Stimulated activated CD8-positive, alpha-beta memory T cell treated with anti-CD3 and anti-CD28 coated beads, Interleukin-7, amount 100 ng/mL, for 24 hours (primary cell): ENCODE measurements around the gene GTSE1.
A peak's percentile ranks its signal among the peaks of the same experiment; 100 is the strongest.

ENCODE experiments used
- DNase-seq: peaks from one replicate; pipeline ENCODE4 v3.0.0-alpha.2; 2020; ENCODE audit warnings: low read depth

The GTSE1 gene

DNA sequence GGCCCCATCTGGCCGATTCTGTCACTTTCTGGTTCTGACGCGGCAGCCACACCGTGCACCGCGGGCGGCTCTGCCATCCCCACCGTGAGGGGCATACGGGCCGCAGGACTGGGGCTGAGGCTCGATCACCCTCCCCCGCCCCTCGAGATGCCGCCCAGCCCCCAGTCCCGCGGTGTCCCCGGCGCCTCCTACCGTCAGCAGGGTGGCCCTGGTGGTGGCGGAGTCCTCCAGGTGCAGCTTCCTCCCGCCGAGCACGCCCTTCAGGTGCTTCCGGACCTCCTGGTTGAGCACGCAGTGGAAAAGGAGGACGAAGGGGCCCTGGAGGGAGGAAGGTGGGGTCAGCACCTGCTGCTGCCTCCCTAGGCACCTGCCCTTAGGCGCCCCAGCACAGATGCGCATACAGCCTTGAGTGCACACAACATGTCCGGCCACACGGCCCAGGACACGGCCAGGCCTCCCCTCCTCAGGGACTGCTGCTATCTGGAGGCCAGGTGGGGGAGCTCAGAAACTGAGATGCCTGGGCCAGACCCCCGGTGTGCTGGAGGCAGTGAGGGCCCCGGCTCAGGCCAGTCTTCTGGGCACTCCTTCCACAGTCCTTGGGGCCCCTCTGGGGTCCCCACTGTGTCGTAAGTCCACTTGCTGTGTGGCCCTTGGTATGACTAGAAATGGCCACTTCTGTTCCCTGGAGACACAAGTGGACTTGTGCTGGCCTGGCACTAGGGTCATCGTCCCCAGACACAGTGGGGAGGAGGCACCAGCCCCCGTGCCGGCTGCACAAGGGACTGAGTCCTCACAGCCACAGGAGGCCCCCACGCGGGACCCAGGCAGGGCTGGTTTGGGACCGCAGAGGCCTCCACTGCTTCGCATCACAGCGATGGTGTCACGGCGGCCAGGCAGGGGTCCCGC, 70.4 kb downstream of the GTSE1 start:
- DNase-seq, result no peak

DNA sequence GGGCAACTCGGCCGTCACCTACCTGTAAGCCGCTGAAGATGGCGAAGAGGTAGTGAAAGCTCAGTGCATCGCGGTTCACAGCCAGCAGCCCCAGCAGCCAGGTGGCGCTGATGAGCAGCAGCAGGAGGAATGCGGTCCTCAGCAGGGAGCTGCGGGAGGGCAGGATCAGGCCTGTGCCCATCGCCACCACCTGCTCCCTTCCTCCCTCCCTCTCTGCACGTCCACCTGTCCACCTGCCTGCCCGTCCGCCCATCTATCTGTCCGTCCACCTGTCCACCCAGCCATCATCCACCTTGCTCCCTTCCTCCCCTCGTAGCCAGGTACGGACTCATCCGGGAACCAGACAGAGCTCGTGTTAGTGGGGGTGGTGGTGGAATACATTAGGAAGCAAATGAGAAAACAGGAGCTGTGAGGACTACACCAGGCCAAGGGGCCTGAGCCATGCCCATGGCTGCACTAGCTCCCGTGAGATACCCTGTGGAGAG, 71.1 kb downstream of the GTSE1 start:
- DNase-seq, result peak; percentile 45

DNA sequence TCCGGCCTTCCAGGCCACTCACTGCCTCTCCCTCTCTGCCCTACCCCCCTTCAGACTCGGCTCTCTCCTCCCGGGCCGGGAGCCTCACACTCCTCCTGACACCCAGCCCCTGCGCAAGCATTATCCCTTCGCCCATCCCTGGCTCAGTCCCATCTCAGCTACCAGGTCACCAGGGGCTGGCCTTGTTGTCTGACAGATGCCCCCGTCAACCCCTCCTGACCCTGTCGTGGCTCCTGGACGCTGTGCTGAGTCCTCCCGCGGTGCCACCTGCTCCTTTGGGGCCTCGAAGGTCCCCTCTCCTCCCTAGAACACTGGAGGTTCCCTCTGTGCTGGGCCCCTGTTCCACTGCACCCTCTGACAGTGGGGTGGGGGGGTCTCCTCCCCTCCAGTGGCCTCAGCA, 71.8 kb downstream of the GTSE1 start:
- no peak for DNase-seq

GRCh38 chr22:46368871-46369715, 72.4 kb downstream of the GTSE1 start:
- no peak for DNase-seq

DNA sequence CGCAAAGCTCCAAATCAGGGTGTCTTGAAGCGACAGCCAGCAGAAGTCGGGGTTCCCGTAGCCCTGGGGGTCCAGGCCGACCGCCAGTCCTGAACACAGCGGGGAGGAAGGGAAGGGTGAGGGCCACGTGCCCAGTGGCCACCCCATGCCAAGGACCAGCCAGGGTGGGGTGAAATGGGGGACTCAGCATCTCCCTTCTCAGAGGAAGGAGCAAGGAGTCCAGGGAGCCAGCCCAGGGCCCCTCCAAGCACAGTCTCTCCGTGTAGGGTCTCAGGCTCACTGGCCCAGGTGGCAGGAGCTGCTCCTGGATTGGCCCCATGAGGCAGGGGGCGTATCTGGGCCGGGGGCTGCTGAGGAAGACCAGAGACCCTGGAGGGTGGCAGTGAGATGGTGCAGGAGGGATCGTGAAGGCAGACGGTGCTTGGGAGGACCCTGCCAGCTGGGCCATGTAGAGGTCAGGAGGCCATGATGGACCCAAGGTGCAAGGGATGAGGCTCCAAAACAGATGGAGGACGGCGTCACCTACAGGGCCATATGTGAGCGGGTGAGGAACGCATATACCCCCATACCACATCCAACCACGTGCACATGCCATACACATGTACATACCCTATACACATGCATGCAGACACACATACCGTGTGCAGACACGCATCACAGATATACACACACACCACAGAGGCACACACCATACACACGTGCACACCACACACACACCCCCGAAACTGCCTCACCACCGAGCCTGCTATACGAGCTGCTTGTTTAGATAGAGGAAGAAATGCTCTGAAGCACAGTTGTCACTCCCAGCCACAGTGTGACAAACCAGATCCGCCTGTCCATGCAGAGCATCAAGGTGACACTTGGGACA, 73.3 kb downstream of the GTSE1 start:
- DNase-seq, result no peak

- DNase-seq, result no peak
Observed at GRCh38 chr22:46370584-46371291, 74.1 kb downstream of the GTSE1 start.

GRCh38 chr22:46371623-46372226, 75.1 kb downstream of the GTSE1 start:
- DNase-seq, result no peak

DNA sequence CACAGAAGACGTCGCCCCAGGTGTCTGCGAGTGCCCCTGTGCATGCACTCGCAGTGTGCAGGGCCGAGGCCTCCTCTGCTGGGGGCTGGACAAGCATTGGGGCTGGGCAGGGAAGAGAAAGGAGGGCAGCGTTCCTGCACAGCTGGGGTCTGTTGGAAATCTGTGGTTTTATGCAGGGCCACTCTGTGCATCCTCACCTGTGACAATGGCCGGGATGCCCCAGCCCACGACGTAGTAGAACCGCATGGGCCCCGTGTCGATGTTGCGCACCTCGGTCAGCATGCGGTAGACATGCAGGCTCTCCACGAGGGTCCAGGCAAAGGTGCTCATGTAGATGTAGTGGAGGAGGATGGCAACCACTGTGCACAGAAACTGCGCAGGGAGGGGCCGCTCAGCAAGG, 76.0 kb downstream of the GTSE1 start:
- DNase-seq, result no peak

GRCh38 chr22:46373159-46373558, 76.5 kb downstream of the GTSE1 start:
- no peak for DNase-seq

DNA sequence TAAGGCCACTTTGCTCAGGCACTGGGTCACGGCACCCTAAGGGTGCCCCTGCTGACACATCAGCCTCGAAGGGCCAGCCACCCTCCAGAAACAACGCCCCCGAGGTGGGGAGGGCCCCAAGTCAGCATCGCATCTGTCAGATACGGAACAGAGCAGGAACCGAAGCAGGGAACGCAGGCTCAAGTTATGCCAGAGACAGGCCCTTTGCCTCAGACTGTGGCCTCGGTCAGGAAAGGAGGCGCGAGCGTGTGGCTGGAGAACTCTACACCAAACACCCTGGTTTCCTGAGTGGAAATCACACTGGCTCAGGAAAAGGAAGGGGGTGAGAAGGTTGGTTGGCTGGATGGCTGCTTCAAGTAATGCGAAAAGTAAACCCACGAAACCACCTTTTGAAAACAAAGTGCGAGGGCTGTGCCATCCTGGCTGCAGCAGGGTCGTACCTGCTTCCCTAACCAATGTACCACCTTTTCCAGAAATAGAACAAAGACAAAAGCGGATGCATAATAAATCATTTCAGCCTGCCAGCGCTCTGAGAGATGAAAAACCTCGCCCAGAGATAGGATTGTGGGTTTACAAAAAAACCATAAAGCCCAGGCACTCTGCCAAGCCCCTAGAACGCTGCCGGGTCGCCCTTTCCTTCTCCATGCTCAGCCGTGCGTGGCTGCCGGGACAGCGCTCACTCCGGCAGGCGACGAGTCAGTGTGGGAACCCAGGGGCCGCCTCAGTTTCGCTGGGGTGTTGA, 77.4 kb downstream of the GTSE1 start:
- no peak for DNase-seq

- no peak for DNase-seq
Observed at GRCh38 chr22:46374663-46375474, 78.2 kb downstream of the GTSE1 start.

- no peak for DNase-seq
Observed at GRCh38 chr22:46376111-46376510, 79.4 kb downstream of the GTSE1 start.

GRCh38 chr22:46376908-46377524, 80.3 kb downstream of the GTSE1 start:
- DNase-seq, result no peak

DNA sequence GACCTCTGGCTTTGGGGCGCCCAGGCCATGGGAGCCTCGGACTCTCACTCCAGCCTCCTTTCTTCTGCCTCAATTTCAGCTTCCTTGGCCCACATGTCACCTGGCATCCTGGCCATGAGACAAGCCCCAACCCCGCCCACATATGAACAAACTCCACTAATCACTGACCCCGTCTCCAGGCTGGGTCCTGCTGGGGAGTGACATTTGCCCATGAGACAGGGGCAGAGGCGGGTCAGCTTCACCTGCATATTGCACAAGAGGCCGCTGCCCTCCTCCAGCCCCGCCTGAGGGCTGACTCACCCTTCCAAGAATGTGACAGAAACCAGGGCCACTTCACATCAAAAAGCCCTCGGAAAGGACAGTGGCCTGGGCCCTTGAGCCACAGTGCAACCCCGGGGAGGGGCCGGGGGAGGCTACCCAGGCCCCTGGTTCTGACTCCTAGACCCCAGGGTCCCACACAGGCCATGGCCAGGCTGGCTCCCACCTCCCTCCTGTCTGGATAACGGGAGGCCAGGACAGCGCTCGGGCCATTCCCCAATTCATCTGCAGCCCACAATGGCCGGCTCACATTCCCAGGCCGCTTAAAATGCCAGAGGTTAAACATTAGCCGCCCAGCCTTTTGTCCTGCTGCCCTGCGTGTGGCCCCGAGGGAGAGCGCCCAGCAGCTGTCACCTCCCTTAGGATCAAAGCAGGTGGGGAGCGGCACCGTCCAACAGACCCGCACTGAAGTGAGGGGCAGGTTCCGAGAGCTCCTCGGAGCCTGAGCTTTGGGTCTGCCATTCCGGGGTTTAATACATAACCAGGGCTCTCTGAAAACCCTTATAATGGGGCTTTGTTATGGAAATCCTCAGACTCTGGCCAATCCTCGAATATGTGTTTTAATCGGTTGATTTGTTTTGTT, 81.1 kb downstream of the GTSE1 start:
- no peak for DNase-seq

DNA sequence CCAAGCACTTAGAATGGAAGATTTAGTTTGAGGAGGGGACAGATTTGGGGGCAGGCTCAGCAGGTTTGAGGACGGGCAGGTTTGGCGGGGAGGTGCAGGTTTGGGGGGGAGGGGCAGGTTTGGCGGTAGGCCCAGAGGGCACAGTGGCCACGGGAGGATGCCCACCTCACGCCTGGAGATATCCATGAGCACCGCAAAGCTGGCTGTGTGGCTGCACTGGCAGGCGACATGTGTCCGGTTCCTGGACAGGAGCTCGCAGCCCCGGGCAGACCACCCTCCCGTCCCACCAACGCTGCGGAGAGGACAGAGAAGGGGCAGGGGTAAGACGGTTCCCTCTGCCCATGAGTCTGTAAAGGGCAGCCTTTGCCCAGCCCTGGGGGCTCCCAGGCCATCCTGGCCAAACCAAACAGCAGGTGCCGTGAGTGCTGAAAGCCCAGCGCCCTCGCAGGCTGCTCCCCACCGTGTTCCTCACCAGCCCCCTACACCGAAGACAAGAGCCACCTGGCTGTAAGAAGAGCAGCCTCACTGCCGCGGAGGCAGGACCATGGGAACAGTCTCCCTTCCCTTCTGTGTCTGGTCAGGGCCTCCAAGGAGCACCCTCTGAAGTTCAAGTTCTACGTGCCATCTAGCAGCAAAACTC, 81.9 kb downstream of the GTSE1 start:
- no peak for DNase-seq

DNA sequence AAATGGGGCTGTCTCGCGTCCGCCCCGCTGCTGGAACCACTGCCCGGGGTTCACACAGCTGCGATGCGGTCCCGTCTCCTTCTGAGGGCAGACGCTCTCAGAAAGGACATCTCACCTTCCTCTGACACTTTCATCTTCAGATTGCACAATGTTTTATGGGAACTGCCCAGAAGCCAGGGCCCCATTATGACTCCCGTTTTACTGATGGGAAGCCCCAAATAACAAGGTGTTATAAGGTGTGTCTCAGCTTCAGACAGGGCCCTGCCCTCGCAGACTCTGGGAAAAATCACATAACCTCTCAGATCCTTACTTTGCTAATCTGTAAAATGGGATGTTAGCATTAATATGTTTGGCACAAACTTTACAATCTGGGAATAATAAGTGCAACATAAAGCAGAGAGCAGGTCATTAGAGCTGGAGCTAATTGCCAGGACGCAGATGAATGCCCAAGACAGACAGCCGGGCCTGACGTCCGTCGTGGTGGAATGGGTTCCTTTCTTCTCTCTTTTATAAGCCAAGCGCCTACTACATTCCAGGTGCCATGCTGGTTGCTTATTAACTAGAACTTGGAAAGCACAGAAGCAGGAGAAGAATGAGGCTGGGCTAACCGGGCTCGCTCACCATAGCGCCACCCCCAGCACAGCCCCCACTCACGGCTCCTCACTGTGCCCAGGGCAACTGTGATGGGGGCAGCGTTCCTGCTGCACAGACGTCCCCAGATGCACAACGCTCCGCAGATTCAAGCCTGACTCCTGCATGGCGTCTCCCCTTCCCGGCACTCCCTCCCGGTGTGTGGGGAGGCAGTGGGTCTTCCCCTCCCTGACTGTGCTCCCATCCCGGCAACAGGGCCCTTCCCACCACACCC, 82.6 kb downstream of the GTSE1 start:
- no peak for DNase-seq
